PC-3 (cell line): ENCODE measurements around the gene IMPDH1. TPM values are rescaled to one million over a fixed set of nuclear protein-coding genes. Genes with fewer than 3 reads are reported as not detected.

ENCODE experiments used
- ATAC-seq: fragments of 200-7000 bp; cut with Tn5 transposase; 2 replicates; pipeline ENCODE4 v1.9.1; 2020; ENCODE audit warnings: mild to moderate bottlenecking, moderate library complexity
- BruUV-seq: library from RNA; stranded (reverse); fragments of 400-500 nt; replicated peaks from 2 replicates; lab custom pipeline; 2021; lab: Mats Ljungman, UMichigan
- CTCF ChIA-PET: fragments of 300-600 bp; sonication (Branson Sonifier 250); formaldehyde crosslinking; loops from one replicate; lab custom pipeline; 2022; ENCODE audit warnings: antibody characterized with exemption; lab: Charles Lee
- POLR2A ChIA-PET: fragments of 300-600 bp; sonication (Branson Sonifier 250); formaldehyde crosslinking; loops from one replicate; lab custom pipeline; 2022; ENCODE audit warnings: antibody characterized with exemption; ENCODE audit not compliant: unreplicated experiment; lab: Charles Lee
- DNase-seq: peaks from one replicate; pipeline ENCODE4 v3.0.0-alpha.2; 2015
- H2AFZ ChIP-seq: fragments of 300-600 bp; sonication (generic); 2 replicates; pipeline ENCODE4 v1.6.0; 2016; ENCODE audit warnings: antibody characterized with exemption, low read length
- H3F3A ChIP-seq: fragments of 300-600 bp; sonication (generic); one replicate; pipeline ENCODE4 v1.6.0; 2017; ENCODE audit warnings: antibody characterized with exemption, low read length, control low read depth, mild to moderate bottlenecking; ENCODE audit not compliant: unreplicated experiment
- H3K27ac ChIP-seq: fragments of 300-600 bp; sonication (generic); 2 replicates; pipeline ENCODE4 v1.5.1; 2016; ENCODE audit warnings: mild to moderate bottlenecking, low read length
- H3K27me3 ChIP-seq: fragments of 300-600 bp; sonication (generic); 2 replicates; pipeline ENCODE4 v1.6.1; 2016; ENCODE audit warnings: low read length, mixed read lengths
- H3K36me3 ChIP-seq: fragments of 300-600 bp; sonication (generic); 2 replicates; pipeline ENCODE4 v1.6.1; 2016; ENCODE audit warnings: low read depth, mixed run types, low read length, mixed read lengths
- H3K4me1 ChIP-seq: fragments of 300-600 bp; sonication (generic); 2 replicates; pipeline ENCODE4 v1.5.1; 2016; ENCODE audit warnings: low read length; ENCODE audit not compliant: insufficient read depth
- H3K4me2 ChIP-seq: fragments of 300-600 bp; sonication (generic); 2 replicates; pipeline ENCODE4 v1.6.0; 2016; ENCODE audit warnings: low read length
- H3K4me3 ChIP-seq: fragments of 300-600 bp; sonication (generic); 2 replicates; pipeline ENCODE4 v1.5.1; 2016; ENCODE audit warnings: mild to moderate bottlenecking, low read length, mixed read lengths
- H3K79me2 ChIP-seq: fragments of 300-600 bp; sonication (generic); 2 replicates; pipeline ENCODE4 v1.6.1; 2017; ENCODE audit warnings: low read length, mixed read lengths
- H3K9ac ChIP-seq: fragments of 300-600 bp; sonication (generic); 2 replicates; pipeline ENCODE4 v1.6.0; 2016; ENCODE audit warnings: mild to moderate bottlenecking, low read length
- H3K9me2 ChIP-seq: fragments of 300-600 bp; sonication (generic); replicated peaks from 2 replicates; pipeline ENCODE4 v1.6.1; 2016; ENCODE audit warnings: mixed run types, low read length, mixed read lengths
- H3K9me3 ChIP-seq: fragments of 300-600 bp; sonication (generic); 2 replicates; pipeline ENCODE4 v1.6.1; 2016; ENCODE audit warnings: low read length, mixed read lengths
- H4K20me1 ChIP-seq: fragments of 300-600 bp; sonication (generic); 2 replicates; pipeline ENCODE4 v1.6.1; 2016; ENCODE audit warnings: low read length, mixed read lengths
- EZH2 ChIP-seq: fragments of 300-600 bp; sonication (generic); IDR thresholded peaks from one replicate; pipeline ENCODE4 v1.6.1; 2017; ENCODE audit warnings: antibody characterized with exemption, mild to moderate bottlenecking, low read length; ENCODE audit not compliant: unreplicated experiment
- EZH2phosphoT487 ChIP-seq: fragments of 300-600 bp; sonication (generic); IDR thresholded peaks from 2 replicates; pipeline ENCODE4 v1.6.1; 2018; ENCODE audit warnings: mild to moderate bottlenecking, antibody characterized with exemption, low read length, borderline replicate concordance
- intact Hi-C: fragments of 100-400 bp; cut with micrococcal nuclease; formaldehyde crosslinking; loops from 2 replicates; pipeline ENCODE4 v1.9.0; 2023
- total RNA-seq: library from RNA; depleted of rRNA; stranded (reverse); fragments of >200 nt; gene quantifications from 2 replicates; pipeline ENCODE4 v1.2.3, GENCODE V29; 2014
- TF ChIP-seq, protein P1 (sequence below): fragments of 300-600 bp; sonication (generic); conservative IDR thresholded peaks from 2 replicates; pipeline ENCODE4 v1.5.1; 2017; ENCODE audit warnings: antibody characterized with exemption, low read depth, mild to moderate bottlenecking, low read length

The IMPDH1 gene
- total RNA-seq, 1 experiment from 2014 or later, result 128 TPM

DNA sequence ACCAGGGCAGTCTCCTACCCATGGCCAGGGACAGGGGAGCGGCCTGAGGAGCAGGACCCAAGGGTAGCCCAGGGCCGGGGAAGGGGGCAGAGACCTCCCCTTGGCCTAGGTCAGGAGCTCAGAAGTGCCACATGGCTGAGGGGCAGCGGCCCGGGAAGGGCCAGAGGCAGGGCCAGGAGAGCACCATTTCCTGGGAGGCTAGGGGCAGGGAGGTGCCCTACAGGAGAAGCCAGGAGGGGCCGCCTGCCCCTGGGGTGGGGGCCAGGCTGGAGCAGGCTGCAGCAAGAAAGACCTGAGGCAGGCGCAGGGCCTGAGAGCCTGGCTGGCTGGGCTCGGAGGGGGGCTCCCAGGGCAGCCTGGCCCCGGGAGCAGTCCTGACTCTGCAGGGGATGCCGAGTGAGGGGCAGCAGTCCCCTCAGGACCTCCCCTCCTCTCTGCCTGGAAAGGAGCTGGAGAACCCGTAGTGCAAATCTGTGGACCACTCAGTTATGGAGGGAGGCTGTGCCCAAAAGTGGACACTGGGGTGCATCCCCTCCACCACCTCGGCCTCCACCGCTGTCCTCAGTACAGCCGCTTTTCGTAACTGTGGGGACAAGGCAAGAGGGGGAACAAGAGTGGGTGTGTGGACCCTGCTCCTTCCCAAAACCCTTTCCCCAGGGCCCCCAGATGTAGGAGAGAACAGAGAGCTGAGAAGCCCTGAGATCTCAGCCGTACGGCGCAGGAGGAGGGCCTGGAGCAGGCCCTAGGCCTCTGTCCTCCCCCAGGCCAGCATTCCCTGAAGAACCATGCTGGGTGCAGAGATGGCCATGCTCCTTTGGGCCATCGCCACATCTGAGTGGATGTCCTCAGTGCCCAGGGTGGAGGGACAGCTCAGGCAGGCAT lies 17.1 kb downstream of the IMPDH1 start:
- BruUV-seq, result no TSS peak

DNA sequence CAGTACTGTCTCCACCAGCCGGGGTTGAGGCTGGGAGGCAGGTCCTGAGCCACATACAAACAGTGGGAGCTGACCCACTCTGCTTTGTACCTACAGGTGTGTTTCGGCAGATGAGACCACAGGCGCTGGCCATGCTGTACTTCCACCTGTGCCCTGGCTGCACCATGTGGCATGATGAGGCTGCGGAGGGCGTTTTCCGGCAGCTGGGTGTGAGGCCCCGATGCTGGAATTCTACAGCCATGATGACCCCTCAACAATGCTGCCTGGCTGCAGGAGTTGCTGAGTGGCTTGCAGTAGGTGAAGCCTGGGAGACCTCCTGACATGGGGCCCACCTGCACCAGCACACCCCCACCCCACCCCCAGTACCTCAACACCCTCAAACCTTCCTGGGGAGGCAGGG lies 18.0 kb downstream of the IMPDH1 start:
- no peaks in the 10 kb centered on the region for H3K9me2 ChIP-seq
- no peak overlapping the region for H3K4me3 ChIP-seq
- intact Hi-C loops, result no loop called here
- POLR2A ChIA-PET, result no interaction called here
- no peak overlapping the region for H2AFZ ChIP-seq
- peaks cover 9% of the 10 kb centered on the region; the same call in 1 of the 2 replicates for H3K36me3 ChIP-seq
- no peak for DNase-seq
- no peaks in the 10 kb centered on the region for H3F3A ChIP-seq
- no peaks in the 10 kb centered on the region for H3K27me3 ChIP-seq
- no peaks in the 10 kb centered on the region for H3K9me3 ChIP-seq
- no peak for ATAC-seq
- no TSS peak for BruUV-seq
- no peak for TF ChIP-seq EZH2
- no peak overlapping the region for H3K27ac ChIP-seq
- H4K20me1 ChIP-seq, result no peaks in the 10 kb centered on the region
- H3K4me1 ChIP-seq, result no peaks in the 10 kb centered on the region
- H3K79me2 ChIP-seq, result no peaks in the 10 kb centered on the region
- no peak overlapping the region for H3K9ac ChIP-seq
- H3K4me2 ChIP-seq, result no peak overlapping the region
- CTCF ChIA-PET, result interaction anchor here (1.2 kb wide), 1 partner anchor 45 kb away, joined by 3 read pairs; no protein-coding TSS in a partner anchor

More for the DNA sequence above, 17.1 kb downstream of the IMPDH1 start:
- Histone ChIP-seq H3K36me3 (peaks cover 18% of the 10 kb centered on the region; the same call in 1 of the 2 replicates), H3K4me2 (no peak overlapping the region), H3K27me3 (no peaks in the 10 kb centered on the region), H3K79me2 (no peaks in the 10 kb centered on the region), H4K20me1 (no peaks in the 10 kb centered on the region), H3K4me1 (no peaks in the 10 kb centered on the region), H3K9me2 (no peaks in the 10 kb centered on the region), H3K27ac (no peak overlapping the region), H3F3A (no peaks in the 10 kb centered on the region), H3K9ac (no peak overlapping the region), H2AFZ (no peak overlapping the region), H3K9me3 (no peaks in the 10 kb centered on the region), H3K4me3 (no peak overlapping the region)
- intact Hi-C loops, result no loop called here
- ChIA-PET POLR2A (no interaction called here), CTCF (no interaction called here)
- TF ChIP-seq EZH2phosphoT487, result no peak
- no peak for TF ChIP-seq EZH2
- TF ChIP-seq, protein P1, sequence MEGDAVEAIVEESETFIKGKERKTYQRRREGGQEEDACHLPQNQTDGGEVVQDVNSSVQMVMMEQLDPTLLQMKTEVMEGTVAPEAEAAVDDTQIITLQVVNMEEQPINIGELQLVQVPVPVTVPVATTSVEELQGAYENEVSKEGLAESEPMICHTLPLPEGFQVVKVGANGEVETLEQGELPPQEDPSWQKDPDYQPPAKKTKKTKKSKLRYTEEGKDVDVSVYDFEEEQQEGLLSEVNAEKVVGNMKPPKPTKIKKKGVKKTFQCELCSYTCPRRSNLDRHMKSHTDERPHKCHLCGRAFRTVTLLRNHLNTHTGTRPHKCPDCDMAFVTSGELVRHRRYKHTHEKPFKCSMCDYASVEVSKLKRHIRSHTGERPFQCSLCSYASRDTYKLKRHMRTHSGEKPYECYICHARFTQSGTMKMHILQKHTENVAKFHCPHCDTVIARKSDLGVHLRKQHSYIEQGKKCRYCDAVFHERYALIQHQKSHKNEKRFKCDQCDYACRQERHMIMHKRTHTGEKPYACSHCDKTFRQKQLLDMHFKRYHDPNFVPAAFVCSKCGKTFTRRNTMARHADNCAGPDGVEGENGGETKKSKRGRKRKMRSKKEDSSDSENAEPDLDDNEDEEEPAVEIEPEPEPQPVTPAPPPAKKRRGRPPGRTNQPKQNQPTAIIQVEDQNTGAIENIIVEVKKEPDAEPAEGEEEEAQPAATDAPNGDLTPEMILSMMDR, result no peak
- ATAC-seq (no peak), DNase-seq (no peak)

DNA sequence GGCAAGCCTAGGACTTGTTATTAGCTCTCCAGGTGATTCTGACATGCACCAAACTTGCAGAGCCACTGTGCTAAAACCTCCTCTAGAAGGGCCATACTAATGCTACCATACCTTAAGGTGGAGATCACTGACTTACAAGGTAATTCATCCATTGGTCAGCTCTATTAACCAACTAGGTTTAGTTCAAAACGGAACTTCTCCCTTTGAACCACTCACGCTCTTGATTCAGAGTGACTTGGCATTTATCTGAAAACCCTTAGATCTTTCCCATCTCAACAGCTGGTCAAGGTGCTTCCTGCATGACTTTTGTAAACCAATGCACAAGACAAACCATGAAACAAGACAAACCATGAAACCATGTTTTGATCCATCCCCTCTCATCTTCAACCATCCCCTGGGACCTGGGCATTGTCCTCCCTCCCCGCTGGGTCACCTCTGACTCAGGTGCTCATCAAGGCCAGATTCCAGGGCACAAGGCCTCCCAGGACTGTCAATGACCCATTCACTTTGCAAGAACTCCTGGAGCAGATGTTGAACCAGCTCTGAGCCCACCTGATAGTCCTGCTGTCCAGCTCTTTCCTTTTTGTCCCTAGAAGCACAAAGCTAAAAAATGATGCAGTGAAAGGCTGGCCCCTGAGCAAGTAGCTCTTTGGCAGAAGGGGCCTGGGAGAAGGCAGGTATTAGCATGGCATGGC lies 18.8 kb downstream of the IMPDH1 start:
- peaks cover 9% of the 10 kb centered on the region; the same call in 1 of the 2 replicates for H3K36me3 ChIP-seq
- ATAC-seq (no peak), DNase-seq (no peak)
- H4K20me1 ChIP-seq, result no peaks in the 10 kb centered on the region
- no peaks in the 10 kb centered on the region for H3K79me2 ChIP-seq
- no peaks in the 10 kb centered on the region for H3K27me3 ChIP-seq
- no peaks in the 10 kb centered on the region for H3F3A ChIP-seq
- TSS peak; percentile 3 for BruUV-seq
- POLR2A ChIA-PET, result interaction anchor here (0.6 kb wide), 2 partner anchors 47 to 201 kb away, joined by 4 read pairs; no protein-coding TSS in a partner anchor
- H3K4me1 ChIP-seq, result no peaks in the 10 kb centered on the region
- CTCF ChIA-PET, result interaction anchor here (1.2 kb wide), 1 partner anchor 44 kb away, joined by 3 read pairs; no protein-coding TSS in a partner anchor
- TF ChIP-seq EZH2phosphoT487 (no peak), EZH2 (no peak)
- TF ChIP-seq, protein P1, result no peak
- no peak overlapping the region for H3K4me2 ChIP-seq
- H3K9ac ChIP-seq, result no peak overlapping the region
- no peak overlapping the region for H2AFZ ChIP-seq
- H3K27ac ChIP-seq, result no peak overlapping the region
- no peaks in the 10 kb centered on the region for H3K9me2 ChIP-seq
- intact Hi-C loops, result no loop called here
- no peak overlapping the region for H3K4me3 ChIP-seq
- H3K9me3 ChIP-seq, result no peaks in the 10 kb centered on the region
